ENCODE data around the gene NTNG1. TPM values are rescaled to one million over a fixed set of nuclear protein-coding genes. Genes with fewer than 3 reads are reported as not detected.
A peak's percentile ranks its signal among the peaks of the same experiment; 100 is the strongest.

NTNG1 gene
- total RNA-seq, 1 experiment from 2014 or later: 2.3 TPM

GRCh38 chr1:107477233-107477632 is 336.4 kb downstream of the NTNG1 start:
- Mint-ChIP-seq H3K9me3 (peaks cover 6% of the 10 kb centered on the region; the same call in 1 of the 2 replicates), H3K27ac (no peak overlapping the region), H3K27me3 (ENCODE audit: low read depth) (no peaks in the 10 kb centered on the region), H3K4me1 (no peaks in the 10 kb centered on the region), H3K4me3 (no peak overlapping the region), H3K36me3 (no peaks in the 10 kb centered on the region)
- peak; percentile 72 for DNase-seq (ENCODE audit: low spot score)
- TF ChIP-seq ZNF425 (CRISPR knock-in tag; conservative IDR thresholded peaks at IDR 0.05): no peak
- TF ChIP-seq, protein P1, sequence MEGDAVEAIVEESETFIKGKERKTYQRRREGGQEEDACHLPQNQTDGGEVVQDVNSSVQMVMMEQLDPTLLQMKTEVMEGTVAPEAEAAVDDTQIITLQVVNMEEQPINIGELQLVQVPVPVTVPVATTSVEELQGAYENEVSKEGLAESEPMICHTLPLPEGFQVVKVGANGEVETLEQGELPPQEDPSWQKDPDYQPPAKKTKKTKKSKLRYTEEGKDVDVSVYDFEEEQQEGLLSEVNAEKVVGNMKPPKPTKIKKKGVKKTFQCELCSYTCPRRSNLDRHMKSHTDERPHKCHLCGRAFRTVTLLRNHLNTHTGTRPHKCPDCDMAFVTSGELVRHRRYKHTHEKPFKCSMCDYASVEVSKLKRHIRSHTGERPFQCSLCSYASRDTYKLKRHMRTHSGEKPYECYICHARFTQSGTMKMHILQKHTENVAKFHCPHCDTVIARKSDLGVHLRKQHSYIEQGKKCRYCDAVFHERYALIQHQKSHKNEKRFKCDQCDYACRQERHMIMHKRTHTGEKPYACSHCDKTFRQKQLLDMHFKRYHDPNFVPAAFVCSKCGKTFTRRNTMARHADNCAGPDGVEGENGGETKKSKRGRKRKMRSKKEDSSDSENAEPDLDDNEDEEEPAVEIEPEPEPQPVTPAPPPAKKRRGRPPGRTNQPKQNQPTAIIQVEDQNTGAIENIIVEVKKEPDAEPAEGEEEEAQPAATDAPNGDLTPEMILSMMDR (IDR thresholded peaks at IDR 0.05): peak; percentile 58
- no peak for TF ChIP-seq ETV6 (CRISPR knock-in tag; IDR thresholded peaks at IDR 0.05)
- TF ChIP-seq, protein P2, sequence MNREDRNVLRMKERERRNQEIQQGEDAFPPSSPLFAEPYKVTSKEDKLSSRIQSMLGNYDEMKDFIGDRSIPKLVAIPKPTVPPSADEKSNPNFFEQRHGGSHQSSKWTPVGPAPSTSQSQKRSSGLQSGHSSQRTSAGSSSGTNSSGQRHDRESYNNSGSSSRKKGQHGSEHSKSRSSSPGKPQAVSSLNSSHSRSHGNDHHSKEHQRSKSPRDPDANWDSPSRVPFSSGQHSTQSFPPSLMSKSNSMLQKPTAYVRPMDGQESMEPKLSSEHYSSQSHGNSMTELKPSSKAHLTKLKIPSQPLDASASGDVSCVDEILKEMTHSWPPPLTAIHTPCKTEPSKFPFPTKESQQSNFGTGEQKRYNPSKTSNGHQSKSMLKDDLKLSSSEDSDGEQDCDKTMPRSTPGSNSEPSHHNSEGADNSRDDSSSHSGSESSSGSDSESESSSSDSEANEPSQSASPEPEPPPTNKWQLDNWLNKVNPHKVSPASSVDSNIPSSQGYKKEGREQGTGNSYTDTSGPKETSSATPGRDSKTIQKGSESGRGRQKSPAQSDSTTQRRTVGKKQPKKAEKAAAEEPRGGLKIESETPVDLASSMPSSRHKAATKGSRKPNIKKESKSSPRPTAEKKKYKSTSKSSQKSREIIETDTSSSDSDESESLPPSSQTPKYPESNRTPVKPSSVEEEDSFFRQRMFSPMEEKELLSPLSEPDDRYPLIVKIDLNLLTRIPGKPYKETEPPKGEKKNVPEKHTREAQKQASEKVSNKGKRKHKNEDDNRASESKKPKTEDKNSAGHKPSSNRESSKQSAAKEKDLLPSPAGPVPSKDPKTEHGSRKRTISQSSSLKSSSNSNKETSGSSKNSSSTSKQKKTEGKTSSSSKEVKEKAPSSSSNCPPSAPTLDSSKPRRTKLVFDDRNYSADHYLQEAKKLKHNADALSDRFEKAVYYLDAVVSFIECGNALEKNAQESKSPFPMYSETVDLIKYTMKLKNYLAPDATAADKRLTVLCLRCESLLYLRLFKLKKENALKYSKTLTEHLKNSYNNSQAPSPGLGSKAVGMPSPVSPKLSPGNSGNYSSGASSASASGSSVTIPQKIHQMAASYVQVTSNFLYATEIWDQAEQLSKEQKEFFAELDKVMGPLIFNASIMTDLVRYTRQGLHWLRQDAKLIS (CRISPR knock-in tag; IDR thresholded peaks at IDR 0.05; ENCODE audit: borderline replicate concordance): no peak
- ChIA-PET POLR2A (no interaction called here), CTCF (interaction anchor here (0.6 to 1.8 kb wide), 14 partner anchors 9 to 280 kb away, joined by 3 to 8 read pairs (median 4); no protein-coding TSS in a partner anchor)
- peak; percentile 66 for ATAC-seq

- Mint-ChIP-seq H3K4me1 (no peaks in the 10 kb centered on the region), H3K27me3 (ENCODE audit: low read depth) (no peaks in the 10 kb centered on the region), H3K36me3 (no peaks in the 10 kb centered on the region), H3K4me3 (no peak overlapping the region), H3K27ac (no peak overlapping the region), H3K9me3 (peaks cover 6% of the 10 kb centered on the region; the same call in 1 of the 2 replicates)
- ATAC-seq (no peak), DNase-seq (ENCODE audit: low spot score) (no peak)
- POLR2A ChIA-PET: no interaction called here
- CTCF ChIA-PET: interaction anchor here (1.4 kb wide), 1 partner anchor 49 kb away, joined by 3 read pairs; no protein-coding TSS in a partner anchor
- no peak for TF ChIP-seq E2F5 (CRISPR knock-in tag; IDR thresholded peaks at IDR 0.05)
- TF ChIP-seq SOX15 (CRISPR knock-in tag; IDR thresholded peaks at IDR 0.05): no peak
- TF ChIP-seq HMGXB4 (CRISPR knock-in tag; IDR thresholded peaks at IDR 0.05): no peak
- TF ChIP-seq ZNF671 (CRISPR knock-in tag; IDR thresholded peaks at IDR 0.05): no peak
- no peak for TF ChIP-seq FOXP1 (CRISPR knock-in tag; IDR thresholded peaks at IDR 0.05; ENCODE audit: borderline replicate concordance)
- TF ChIP-seq E2F1 (CRISPR knock-in tag; IDR thresholded peaks at IDR 0.05): no peak
- TF ChIP-seq EMX1 (CRISPR knock-in tag; IDR thresholded peaks at IDR 0.05): no peak
- no peak for TF ChIP-seq ATF6 (CRISPR knock-in tag; IDR thresholded peaks at IDR 0.05)
- TF ChIP-seq, protein P3, sequence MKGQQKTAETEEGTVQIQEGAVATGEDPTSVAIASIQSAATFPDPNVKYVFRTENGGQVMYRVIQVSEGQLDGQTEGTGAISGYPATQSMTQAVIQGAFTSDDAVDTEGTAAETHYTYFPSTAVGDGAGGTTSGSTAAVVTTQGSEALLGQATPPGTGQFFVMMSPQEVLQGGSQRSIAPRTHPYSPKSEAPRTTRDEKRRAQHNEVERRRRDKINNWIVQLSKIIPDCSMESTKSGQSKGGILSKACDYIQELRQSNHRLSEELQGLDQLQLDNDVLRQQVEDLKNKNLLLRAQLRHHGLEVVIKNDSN (CRISPR knock-in tag; IDR thresholded peaks at IDR 0.05): no peak
- TF ChIP-seq SMAD3 (CRISPR knock-in tag; IDR thresholded peaks at IDR 0.05; ENCODE audit: borderline replicate concordance): no peak
- no peak for TF ChIP-seq NR2C2 (CRISPR knock-in tag; IDR thresholded peaks at IDR 0.05)
- TF ChIP-seq ZNF425 (CRISPR knock-in tag; conservative IDR thresholded peaks at IDR 0.05): no peak
These were observed 339.1 kb downstream of the NTNG1 start for GRCh38 chr1:107479865-107480350.

All from WTC11 (cell line).